ENCODE measurements around the gene OPHN1.

Gene OPHN1

GRCh38 chrX:68086709-68087108 is 346.6 kb downstream of the OPHN1 start:
- TF ChIP-seq GATA2 (IDR thresholded peaks at IDR 0.05; ENCODE audit: low read depth, low read length) = no peak
- TF ChIP-seq GATA3 (IDR thresholded peaks at IDR 0.05; ENCODE audit: low read depth, low read length) = no peak

- TF ChIP-seq GATA2 (IDR thresholded peaks at IDR 0.05; ENCODE audit: low read depth, low read length) = no peak
- TF ChIP-seq GATA3 (IDR thresholded peaks at IDR 0.05; ENCODE audit: low read depth, low read length) = no peak
Measured at GRCh38 chrX:68084765-68085164, 348.5 kb downstream of the OPHN1 start.

- TF ChIP-seq GATA2 (IDR thresholded peaks at IDR 0.05; ENCODE audit: low read depth, low read length) = no peak
- no peak for TF ChIP-seq GATA3 (IDR thresholded peaks at IDR 0.05; ENCODE audit: low read depth, low read length)
Measured at GRCh38 chrX:68083510-68083909, 349.8 kb downstream of the OPHN1 start.

GRCh38 chrX:68079961-68080360 is 353.3 kb downstream of the OPHN1 start:
- TF ChIP-seq GATA3 (IDR thresholded peaks at IDR 0.05; ENCODE audit: low read depth, low read length) (no peak), GATA2 (IDR thresholded peaks at IDR 0.05; ENCODE audit: low read depth, low read length) (no peak)

GRCh38 chrX:68077378-68077777 is 355.9 kb downstream of the OPHN1 start:
- TF ChIP-seq GATA3 (IDR thresholded peaks at IDR 0.05; ENCODE audit: low read depth, low read length) = no peak
- TF ChIP-seq GATA2 (IDR thresholded peaks at IDR 0.05; ENCODE audit: low read depth, low read length) = no peak

GRCh38 chrX:68072041-68072440 is 361.3 kb downstream of the OPHN1 start:
- no peak for TF ChIP-seq GATA2 (IDR thresholded peaks at IDR 0.05; ENCODE audit: low read depth, low read length)
- TF ChIP-seq GATA3 (IDR thresholded peaks at IDR 0.05; ENCODE audit: low read depth, low read length) = no peak

GRCh38 chrX:68061206-68061535 is 372.1 kb downstream of the OPHN1 start:
- TF ChIP-seq GATA2 (IDR thresholded peaks at IDR 0.05; ENCODE audit: low read depth, low read length) = no peak
- TF ChIP-seq GATA3 (IDR thresholded peaks at IDR 0.05; ENCODE audit: low read depth, low read length) = no peak

- TF ChIP-seq GATA2 (IDR thresholded peaks at IDR 0.05; ENCODE audit: low read depth, low read length) = no peak
- TF ChIP-seq GATA3 (IDR thresholded peaks at IDR 0.05; ENCODE audit: low read depth, low read length) = no peak
Measured at GRCh38 chrX:68060506-68061205, 372.6 kb downstream of the OPHN1 start.

- TF ChIP-seq GATA3 (IDR thresholded peaks at IDR 0.05; ENCODE audit: low read depth, low read length) = no peak
- TF ChIP-seq GATA2 (IDR thresholded peaks at IDR 0.05; ENCODE audit: low read depth, low read length) = no peak
Measured at GRCh38 chrX:68059469-68059868, 373.8 kb downstream of the OPHN1 start.

- TF ChIP-seq GATA2 (IDR thresholded peaks at IDR 0.05; ENCODE audit: low read depth, low read length) = no peak
- no peak for TF ChIP-seq GATA3 (IDR thresholded peaks at IDR 0.05; ENCODE audit: low read depth, low read length)
Measured at GRCh38 chrX:68049466-68049865, 383.8 kb downstream of the OPHN1 start.

GRCh38 chrX:68048774-68049173 is 384.5 kb downstream of the OPHN1 start:
- TF ChIP-seq GATA3 (IDR thresholded peaks at IDR 0.05; ENCODE audit: low read depth, low read length) (no peak), GATA2 (IDR thresholded peaks at IDR 0.05; ENCODE audit: low read depth, low read length) (no peak)

GRCh38 chrX:68045008-68045577 is 388.2 kb downstream of the OPHN1 start:
- TF ChIP-seq GATA2 (IDR thresholded peaks at IDR 0.05; ENCODE audit: low read depth, low read length) (no peak), GATA3 (IDR thresholded peaks at IDR 0.05; ENCODE audit: low read depth, low read length) (no peak)

- TF ChIP-seq GATA3 (IDR thresholded peaks at IDR 0.05; ENCODE audit: low read depth, low read length) (no peak), GATA2 (IDR thresholded peaks at IDR 0.05; ENCODE audit: low read depth, low read length) (no peak)
Measured at GRCh38 chrX:68043713-68044438, 389.4 kb downstream of the OPHN1 start.

- no peak for TF ChIP-seq GATA3 (IDR thresholded peaks at IDR 0.05; ENCODE audit: low read depth, low read length)
- TF ChIP-seq GATA2 (IDR thresholded peaks at IDR 0.05; ENCODE audit: low read depth, low read length) = no peak
Measured at GRCh38 chrX:68041110-68041509, 392.2 kb downstream of the OPHN1 start.

Measured in SH-SY5Y (cell line).